ENCODE data around the gene NPDC1.
"Not testable (repeated sequence)": the region's sequence is repeated elsewhere in the genome, so short reads cannot be mapped to it uniquely, and the experiment has no call there.

NPDC1 gene

DNA sequence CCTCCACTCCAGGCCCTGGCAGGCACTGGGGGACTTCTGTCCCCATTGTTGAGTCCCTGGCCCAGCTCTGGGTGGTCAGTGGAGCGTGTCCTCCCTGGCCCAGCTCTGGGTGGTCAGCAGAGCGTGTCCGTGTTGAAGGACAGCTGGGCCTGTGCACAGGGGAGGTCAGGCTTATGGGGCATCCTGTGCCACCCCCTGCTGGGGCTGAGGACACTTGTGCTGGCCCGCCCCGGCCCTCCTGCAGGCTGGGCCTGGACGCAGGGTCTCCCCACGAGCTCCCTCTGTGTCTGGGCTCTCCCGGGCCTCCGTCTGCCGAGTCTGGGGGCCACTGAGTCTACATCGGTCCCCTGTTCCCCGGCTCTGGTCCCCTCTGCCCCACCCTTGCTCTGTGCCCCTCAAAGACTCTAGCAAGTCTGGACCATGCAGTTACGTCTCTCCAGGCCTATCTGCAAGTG is 38.1 kb downstream of the NPDC1 start:
- in situ Hi-C loops (cut with HindIII; ENCODE audit: low pct_ligation_motif_present, low pct_unique_long_range_greater_than_20kb, low sequenced_read_pairs), result no loop called here
- no peak for DNase-seq

DNA sequence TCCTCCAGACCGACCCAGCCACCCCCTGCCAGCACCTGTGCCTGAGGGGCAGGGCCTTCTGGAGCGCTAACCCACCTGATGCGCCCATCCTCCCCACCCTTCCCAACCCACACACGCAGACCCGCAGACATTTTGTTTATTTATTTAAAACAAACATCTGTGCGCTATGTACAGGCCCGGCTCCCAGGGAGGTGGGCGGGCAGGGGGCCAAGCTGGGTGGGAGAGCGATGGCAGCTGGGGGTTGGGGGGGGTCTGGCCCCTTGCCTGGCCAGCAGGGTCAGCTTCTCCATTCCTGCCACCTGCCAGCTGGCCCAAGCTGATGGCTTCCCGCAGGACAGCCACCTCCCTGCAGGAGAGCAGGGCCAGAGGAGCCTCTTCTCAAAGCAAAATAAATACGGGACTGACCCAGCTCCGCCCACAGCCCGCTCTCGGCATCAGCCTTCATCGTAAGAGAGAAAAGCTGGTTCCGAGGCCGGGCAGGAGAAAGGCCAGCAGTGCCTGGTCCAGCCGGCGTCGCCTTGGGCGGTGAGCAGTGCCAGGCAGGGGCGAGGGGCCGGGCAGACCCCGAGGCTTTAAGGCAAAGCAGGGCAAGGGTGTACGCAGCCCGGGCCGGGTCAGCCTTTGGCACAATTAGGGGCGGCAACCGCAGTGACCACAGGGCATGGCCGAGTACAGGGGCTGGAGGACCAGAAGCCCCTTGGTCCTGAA is 38.7 kb downstream of the NPDC1 start:
- in situ Hi-C loops (cut with HindIII; ENCODE audit: low pct_ligation_motif_present, low pct_unique_long_range_greater_than_20kb, low sequenced_read_pairs), result no loop called here
- no peak for DNase-seq

DNA sequence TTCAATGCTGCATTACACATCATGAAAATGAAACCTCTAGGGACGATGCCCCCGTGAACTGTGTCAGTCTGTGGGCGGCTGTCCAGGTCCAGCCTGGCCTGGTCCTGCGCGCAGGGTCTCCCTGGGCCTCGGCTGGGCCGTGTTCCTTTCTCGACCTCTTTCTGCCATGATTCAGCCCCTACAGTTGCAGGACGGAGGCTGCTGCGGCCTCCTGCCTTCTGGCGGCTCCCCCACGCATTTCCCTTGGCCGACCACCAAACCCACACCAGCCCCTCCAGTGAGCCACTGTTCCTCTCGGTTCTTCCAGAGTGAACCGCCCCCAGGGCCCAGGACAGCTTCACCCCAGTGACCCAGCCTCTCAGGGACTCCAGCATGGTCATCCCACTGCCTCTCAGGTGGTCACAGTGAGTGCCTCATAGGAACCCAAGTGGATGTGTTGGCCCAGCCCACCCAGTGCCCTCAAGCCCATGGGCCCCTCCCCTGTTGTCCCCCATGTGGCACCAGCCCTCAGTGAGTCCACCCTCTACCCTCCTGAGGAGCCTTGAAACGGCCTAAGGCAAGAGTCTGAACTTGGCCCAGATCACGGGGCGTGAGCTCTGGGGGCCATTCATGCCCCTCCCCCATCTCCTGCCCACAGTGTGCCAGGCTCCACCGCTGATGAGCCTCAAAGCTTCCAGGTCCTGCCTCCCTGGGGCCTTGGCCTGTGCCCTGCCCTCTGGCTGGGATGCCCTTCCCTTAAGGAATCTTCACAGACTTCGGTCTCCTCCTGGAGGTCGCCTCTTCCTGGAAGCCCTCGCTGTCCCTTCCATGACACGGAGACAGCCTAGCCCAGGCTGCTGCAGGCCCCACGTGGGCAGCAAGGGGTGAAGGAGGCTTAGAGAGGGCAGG is 39.6 kb downstream of the NPDC1 start:
- no peak for DNase-seq
- in situ Hi-C loops (cut with HindIII; ENCODE audit: low pct_ligation_motif_present, low pct_unique_long_range_greater_than_20kb, low sequenced_read_pairs), result no loop called here

DNA sequence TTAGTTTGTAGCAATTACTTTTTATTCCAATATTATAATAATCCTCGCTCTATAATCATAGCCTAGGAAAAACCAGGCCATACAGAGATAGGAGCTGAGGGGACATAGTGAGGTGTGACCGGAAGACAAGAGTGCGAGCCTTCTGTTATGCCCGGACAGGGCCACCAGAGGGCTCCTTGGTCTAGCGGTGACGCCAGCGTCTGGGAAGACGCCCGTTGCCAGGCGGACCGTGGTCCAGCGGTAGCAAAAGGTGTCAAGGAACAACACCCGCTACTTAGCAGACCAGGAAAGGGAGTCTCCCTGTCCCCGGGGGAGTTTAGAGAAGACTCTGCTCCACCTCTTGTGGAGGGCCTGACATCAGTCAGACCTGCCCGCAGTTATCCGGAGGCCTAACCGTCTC is 41.7 kb downstream of the NPDC1 start:
- DNase-seq; in situ Hi-C loops (cut with HindIII; ENCODE audit: low pct_ligation_motif_present, low pct_unique_long_range_greater_than_20kb, low sequenced_read_pairs): not testable (repeated sequence)

DNA sequence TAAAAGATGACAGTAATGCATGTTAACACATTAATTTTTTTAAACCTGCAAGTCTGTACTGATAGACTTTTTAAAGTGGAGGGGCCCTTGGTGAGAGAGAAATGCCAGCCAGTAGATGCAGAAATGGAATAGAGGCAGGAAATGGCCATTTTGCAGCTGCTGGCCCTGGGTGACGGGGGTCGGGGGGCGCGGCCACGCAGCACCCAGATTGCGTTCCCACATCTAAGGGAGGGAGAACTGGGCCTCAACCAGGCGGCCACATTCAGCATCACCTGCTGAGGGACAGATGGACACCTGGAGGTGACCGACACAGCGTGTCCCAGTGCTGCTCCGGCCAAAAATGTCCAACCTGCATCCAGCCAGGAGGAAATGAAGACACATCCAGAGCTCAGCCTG is 43.3 kb downstream of the NPDC1 start:
- no peak for DNase-seq
- in situ Hi-C loops (cut with HindIII; ENCODE audit: low pct_ligation_motif_present, low pct_unique_long_range_greater_than_20kb, low sequenced_read_pairs), result no loop called here

DNA sequence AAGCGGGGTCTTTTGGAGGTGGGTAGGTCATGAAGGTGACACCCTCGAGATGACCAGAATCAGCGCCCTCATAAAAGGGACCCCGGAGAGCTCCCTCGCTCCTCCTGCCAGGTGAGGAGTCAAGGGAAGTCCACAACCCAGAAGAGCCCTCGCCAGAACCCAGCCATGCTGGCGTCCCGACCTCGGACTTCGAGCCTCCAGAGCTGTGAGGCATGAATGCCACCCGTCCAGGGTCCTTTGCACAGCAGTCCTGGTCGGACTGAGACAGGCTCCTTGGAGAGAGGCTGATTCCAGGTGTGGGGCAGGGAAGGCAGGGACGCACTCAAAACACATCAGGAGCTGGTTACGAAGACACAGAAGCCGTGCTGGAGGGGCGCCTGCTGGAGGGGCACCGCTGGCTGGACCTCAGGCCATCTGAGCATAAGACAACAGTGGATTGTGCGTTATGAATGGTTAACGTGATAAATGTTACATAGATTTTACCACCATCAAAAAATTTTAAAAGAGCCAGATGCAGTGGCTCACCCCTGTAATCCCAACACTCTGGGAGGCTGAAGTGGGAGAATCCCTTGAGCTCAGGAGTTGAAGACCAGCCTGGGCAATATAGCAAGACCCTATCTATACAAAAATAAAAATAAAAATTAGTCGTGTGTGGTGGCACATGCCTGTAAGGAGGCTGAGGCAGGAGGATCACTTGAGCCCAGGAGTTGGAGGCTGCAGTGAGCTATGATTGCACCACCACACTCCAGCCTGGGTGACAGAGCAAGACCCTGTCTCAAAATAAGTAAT is 43.9 kb downstream of the NPDC1 start:
- no peak for DNase-seq
- in situ Hi-C loops (cut with HindIII; ENCODE audit: low pct_ligation_motif_present, low pct_unique_long_range_greater_than_20kb, low sequenced_read_pairs), result no loop called here

DNA sequence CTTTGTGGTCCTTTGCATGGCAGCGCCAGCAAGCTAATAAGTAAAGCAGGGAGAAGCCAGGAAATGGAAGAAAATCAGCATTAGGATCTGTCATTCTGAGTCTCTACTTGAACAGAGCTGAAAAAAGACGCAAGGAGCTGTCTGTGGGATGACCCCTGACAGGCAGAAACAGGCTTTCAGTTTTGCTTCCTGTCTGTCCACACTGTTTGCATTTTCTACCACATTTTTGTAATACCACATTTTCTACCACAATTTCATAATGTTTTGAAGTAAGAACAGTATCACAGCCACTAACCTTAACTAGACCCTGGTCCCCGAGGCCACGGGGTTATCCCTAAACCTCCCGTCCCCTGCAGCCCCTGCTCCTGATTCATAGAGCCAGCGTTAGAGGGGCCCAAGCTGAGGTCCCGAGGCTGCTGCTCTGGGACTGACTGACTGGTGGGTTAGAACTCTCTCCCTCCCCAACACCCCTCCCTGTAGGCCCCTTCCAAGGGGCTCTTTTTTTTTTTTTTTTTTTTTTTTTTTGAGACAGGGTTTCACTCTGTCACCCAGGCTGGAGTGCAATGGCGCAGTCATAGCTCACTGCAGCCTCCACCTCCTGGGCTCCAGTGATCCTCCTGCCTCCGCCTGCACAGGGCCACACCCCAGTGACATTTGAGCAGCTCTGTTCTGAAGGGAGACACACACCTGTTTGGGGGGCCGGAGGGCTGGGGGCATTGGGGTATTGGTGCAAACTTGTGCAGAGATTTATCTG is 45.6 kb downstream of the NPDC1 start:
- in situ Hi-C loops (cut with HindIII; ENCODE audit: low pct_ligation_motif_present, low pct_unique_long_range_greater_than_20kb, low sequenced_read_pairs), result no loop called here
- DNase-seq, result no peak

DNA sequence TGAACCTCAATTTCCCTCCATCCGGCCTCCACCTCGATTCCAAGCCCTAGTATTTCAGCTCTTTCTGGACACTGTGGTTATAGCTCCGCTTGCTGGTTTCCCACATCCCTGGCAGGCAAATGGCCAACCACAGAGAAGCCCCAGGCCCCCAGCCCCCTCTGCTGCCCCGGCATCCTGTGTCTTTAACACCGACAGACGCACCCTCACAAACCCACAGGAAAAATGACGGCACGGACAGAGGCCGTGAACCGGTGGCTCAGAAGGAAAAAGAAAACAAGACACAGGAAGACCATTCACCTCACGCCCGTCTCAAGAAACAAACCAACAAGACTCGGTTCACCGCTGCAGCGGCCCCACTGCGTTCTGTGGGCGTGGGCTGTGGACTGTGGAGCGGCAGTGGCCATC is 48.1 kb downstream of the NPDC1 start:
- DNase-seq, result no peak
- in situ Hi-C loops (cut with HindIII; ENCODE audit: low pct_ligation_motif_present, low pct_unique_long_range_greater_than_20kb, low sequenced_read_pairs), result no loop called here

DNA sequence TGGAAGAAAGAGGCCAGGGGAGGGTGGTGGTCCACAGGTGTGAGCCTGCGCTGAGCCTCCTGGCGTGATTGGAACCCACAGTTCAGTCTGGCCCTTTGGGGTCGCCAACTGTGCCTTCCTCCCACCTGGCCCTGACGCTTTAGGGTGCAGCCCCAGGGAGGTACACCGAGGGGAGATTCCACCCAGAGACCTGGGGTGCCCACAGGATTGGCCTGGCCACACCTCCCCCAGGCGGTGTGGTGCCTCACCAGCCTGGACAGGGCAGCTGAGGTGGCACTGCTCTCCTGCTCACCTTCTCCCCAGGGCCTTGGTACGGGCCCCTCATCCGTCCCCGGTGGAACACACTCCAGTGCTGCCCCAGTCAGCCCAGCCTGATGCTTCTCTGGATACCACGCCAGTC is 48.6 kb downstream of the NPDC1 start:
- no peak for DNase-seq
- in situ Hi-C loops (cut with HindIII; ENCODE audit: low pct_ligation_motif_present, low pct_unique_long_range_greater_than_20kb, low sequenced_read_pairs), result no loop called here

DNA sequence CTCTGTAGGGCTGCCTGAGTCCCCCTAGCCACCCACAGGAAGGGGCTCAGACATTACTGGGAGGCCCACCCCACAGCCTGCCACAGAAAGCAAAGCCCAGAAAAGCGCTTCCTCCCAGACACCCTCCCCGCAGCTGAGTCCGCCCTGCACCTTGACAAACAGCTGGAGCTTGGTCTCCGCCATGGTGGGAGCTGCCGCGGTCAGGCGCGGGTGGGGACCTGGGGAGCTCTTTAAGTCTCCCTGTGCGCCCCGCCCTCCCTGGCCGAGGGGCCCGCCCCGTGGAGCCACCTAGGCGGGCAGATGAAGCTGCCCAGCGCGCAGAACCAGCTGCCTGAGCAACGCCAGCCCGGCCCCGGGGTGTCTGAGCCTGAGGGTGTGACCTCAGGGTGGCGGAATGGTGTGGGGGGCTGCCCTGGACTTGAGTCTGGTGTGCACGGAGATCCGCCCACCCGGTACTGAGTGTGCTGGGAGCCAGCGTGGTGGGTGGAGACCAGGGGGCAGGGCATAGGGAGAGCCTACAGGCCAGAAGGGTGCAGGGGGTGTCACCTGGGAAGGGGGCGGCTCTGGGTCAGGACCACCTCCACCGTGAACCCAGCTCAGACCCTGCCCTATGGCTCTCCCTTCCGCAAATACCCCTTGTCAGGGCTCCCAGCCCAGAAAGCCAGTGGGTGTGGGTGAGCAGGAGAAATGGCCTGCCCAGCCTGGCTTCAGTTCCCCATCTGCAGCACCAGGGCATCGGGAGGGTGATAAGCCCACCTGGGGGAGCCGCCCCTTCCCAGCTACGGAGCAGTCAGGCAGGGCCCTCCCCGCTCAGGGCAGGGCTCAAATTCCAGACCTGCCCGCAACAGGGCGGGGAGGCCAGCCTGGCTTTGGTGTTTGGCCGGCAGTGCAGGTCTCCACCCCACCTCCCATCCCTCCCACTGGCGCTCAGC is 49.4 kb downstream of the NPDC1 start, which contains the start of gene CLIC3:
Gene CLIC3 (minus strand): TSS at position 208 of the 932 bp plus-strand sequence. CDS start 25 bp downstream, at position 183.
- no peak for DNase-seq
- in situ Hi-C loops (cut with HindIII; ENCODE audit: low pct_ligation_motif_present, low pct_unique_long_range_greater_than_20kb, low sequenced_read_pairs), result no loop called here

DNA sequence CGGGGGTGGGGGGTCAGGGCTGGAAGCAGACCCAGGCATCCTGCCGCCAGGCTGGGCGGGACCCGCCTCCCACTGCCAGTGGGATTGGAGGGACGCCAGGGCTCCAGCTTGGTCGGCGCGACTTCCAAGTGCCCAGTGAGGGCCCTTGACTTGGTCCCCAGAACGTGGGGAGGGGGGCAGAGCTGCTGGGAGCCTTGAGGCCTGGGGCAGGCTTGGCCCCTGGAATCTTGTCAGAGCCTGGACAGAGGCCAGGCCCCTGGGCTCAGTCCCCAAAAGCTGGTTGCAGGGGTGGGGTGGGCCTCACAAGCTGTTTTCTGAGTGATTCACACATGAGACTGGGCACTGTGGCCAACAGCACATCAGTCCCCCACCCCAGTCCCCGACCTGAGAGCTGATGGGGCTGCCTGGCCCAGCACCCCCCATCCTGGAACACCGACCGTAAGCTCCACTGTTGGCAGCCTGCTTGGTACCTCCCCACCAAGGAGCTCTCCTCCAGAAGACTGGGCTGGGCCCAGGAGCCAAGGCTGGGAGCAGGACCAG is 50.1 kb downstream of the NPDC1 start:
- in situ Hi-C loops (cut with HindIII; ENCODE audit: low pct_ligation_motif_present, low pct_unique_long_range_greater_than_20kb, low sequenced_read_pairs), result no loop called here
- DNase-seq, result no peak

DNA sequence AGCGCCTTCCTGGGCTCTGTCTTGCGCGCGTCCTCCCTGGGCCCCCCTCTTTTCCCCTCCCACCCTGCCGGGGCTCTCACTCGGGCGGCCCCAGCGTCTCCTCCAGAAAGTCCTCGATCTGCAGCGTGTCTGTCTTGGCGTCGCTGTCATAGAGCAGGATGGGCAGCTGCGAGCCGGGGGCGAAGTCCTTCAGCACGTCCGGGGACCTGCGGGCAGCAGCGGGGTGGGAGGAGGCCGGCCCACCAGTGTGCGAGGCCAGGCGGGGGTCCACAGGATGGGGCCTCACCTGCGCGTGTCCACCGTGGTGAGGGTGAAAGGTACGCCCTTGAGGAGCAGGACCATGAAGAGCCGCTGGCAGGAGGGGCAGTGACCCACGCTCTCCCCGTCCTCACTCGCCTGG is 50.6 kb downstream of the NPDC1 start:
- DNase-seq, result no peak
- in situ Hi-C loops (cut with HindIII; ENCODE audit: low pct_ligation_motif_present, low pct_unique_long_range_greater_than_20kb, low sequenced_read_pairs), result no loop called here

DNA sequence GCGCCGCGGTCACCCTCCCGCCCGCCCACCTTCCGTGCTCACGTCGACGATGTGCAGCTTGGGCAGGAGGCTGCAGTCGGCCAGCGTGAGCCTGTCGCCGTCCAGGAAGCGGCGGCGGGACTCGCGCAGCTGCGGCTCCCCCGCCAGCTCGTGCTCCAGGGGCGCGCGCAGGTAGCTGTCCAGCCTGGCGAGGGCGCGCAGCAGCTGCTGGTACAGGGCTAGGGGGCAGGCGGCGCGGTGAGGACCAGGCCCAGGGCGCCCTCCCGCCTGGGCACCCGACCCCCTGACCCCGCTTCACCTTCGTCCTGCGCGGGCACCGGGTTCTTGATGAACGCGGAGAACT is 51.1 kb downstream of the NPDC1 start:
- DNase-seq, result no peak
- in situ Hi-C loops (cut with HindIII; ENCODE audit: low pct_ligation_motif_present, low pct_unique_long_range_greater_than_20kb, low sequenced_read_pairs), result no loop called here

DNA sequence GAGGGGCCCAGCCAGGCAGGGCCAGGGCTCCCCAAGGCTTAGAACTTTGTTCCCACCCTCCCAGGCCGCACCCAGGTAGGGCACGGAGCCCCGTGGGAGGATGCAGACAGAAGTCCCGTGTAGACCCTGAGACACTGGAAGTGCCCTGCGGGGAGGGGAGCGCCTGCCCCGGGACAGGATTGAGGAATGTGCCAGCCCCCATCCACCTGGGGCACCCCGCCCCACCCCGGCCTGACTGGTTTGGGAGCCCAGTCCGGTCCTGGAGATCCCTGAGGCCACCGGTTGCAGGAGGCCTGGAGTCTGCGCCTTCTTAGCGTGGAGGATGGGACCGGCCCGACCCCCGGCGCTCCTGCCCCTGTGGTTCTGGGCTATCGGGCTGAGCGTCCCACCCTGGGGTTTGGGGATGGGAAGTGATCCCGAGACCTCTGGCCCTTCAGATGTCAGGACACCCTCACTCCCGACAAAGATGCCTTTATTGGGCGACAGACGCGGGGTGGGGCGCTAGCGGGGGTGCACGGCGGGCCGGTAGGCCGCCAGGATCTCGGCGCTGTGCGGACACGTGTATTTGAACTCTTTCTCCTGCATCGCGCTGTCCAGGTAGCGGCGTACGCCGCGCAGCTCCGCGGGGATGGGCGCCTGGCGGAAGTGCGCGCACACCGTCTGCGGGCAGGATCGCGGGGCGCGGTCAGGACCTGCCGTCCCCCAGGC is 51.6 kb downstream of the NPDC1 start:
- DNase-seq, result no peak
- in situ Hi-C loops (cut with HindIII; ENCODE audit: low pct_ligation_motif_present, low pct_unique_long_range_greater_than_20kb, low sequenced_read_pairs), result no loop called here

DNA sequence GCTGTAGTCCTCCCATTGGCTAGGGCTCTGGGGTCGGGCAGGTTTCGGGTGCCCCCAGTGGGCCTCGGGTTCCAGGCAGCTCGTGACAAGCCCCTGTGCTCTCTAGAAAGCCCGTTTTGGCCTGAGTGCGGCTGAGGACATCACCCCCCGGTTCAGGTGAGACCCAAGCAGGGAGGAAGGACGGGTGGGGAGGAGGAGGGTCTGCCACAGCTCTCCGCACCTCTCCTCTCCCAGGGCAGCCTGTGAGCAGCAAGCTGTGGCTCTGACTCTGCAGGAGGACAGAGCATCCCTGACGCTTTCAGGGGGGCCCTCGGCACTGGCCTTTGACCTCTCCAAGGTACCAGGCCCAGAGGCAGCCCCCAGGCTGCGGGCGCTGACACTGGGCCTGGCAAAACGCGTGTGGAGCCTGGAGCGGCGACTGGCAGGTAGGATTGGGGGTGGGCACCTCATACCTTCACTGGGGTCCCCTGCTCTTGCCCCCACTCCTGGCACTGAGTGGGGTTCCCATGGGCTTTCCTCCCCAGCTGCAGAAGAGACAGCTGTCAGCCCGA is 53.1 kb downstream of the NPDC1 start:
- no peak for DNase-seq
- in situ Hi-C loops (cut with HindIII; ENCODE audit: low pct_ligation_motif_present, low pct_unique_long_range_greater_than_20kb, low sequenced_read_pairs), result no loop called here

DNA sequence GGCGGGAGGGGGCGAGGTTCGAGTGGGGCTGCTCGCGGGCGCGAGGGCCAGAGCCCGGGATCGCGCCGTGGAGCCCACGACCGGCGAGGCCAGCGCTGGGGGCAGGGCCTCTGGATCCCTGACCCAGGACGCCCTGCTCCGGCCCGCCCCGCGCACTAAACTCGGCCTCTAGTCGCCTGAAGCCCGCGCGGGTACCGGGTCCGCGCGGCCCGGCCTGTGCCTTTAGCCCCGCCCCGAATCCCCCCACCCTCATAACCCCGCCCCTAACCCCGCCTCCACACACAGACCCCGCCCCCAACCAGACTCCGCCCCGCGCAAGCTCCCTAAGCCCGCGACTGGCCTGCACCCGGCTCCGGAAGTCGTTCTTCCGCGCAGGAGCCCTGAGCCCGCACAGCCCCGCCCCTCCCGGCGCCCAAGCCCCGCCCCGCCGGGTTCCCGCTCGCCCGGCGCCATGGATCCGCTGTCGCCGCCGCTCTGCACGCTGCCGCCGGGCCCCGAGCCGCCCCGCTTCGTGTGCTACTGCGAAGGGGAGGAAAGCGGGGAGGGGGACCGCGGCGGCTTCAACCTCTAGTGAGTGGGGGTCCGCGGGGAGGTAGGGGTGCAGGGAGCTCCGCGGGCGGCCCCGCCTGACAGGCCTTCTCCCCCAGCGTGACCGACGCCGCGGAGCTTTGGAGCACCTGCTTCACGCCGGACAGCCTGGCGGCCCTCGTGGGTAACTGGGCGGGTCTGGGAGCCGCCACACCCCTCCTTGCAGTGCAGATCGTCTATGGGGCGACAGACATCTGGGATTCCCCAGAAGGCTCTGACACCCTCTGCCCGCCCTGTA is 53.8 kb downstream of the NPDC1 start, which contains the start of gene PAXX:
Gene PAXX (plus strand): TSS at position 430 of the 826 bp plus-strand sequence. CDS start 22 bp downstream, at position 452.
- in situ Hi-C loops (cut with HindIII; ENCODE audit: low pct_ligation_motif_present, low pct_unique_long_range_greater_than_20kb, low sequenced_read_pairs), result no loop called here
- peak; percentile 85 for DNase-seq

Data from ACHN (cell line).